GM12874 (cell line): ENCODE results near the gene CDR2L.

ENCODE experiments used
- TF ChIP-seq, protein P1 (sequence below): IDR thresholded peaks from 2 replicates; pipeline ENCODE4 v1.5.1; 2011; ENCODE audit warnings: low read depth, mild to moderate bottlenecking, control low read depth, low read length, moderate library complexity; ENCODE audit not compliant: insufficient read depth

The CDR2L gene

GRCh38 chr17:74987418-74987908, at the start of gene CDR2L:
Gene CDR2L (plus strand): TSS chr17:74987632. CDS start chr17:74988044, 412 bp downstream.
- TF ChIP-seq, protein P1, sequence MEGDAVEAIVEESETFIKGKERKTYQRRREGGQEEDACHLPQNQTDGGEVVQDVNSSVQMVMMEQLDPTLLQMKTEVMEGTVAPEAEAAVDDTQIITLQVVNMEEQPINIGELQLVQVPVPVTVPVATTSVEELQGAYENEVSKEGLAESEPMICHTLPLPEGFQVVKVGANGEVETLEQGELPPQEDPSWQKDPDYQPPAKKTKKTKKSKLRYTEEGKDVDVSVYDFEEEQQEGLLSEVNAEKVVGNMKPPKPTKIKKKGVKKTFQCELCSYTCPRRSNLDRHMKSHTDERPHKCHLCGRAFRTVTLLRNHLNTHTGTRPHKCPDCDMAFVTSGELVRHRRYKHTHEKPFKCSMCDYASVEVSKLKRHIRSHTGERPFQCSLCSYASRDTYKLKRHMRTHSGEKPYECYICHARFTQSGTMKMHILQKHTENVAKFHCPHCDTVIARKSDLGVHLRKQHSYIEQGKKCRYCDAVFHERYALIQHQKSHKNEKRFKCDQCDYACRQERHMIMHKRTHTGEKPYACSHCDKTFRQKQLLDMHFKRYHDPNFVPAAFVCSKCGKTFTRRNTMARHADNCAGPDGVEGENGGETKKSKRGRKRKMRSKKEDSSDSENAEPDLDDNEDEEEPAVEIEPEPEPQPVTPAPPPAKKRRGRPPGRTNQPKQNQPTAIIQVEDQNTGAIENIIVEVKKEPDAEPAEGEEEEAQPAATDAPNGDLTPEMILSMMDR: no peak

- TF ChIP-seq, protein P1: no peak
Observed at GRCh38 chr17:74938194-74938950, 49.1 kb upstream of the CDR2L start.

DNA sequence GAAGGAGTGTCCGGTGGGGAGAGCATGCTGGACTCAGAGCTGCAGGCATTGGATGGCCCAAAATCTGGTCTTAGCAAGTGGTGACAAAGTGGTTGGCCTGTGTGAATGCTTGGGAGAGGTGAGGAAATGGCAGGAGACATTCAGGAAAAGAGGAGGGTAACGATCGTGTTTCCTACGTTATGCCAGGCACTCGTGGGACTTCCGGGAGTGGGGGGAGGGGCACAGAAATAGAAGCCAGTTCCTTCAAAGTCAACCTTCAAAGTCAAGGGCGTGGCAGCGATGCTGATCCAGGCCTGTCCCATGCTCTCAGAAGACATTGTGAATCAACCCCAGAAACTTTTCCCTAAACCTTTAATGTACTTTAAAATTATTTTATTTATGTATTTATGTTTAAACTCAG, 47.9 kb upstream of the CDR2L start:
- TF ChIP-seq, protein P1: no peak

DNA sequence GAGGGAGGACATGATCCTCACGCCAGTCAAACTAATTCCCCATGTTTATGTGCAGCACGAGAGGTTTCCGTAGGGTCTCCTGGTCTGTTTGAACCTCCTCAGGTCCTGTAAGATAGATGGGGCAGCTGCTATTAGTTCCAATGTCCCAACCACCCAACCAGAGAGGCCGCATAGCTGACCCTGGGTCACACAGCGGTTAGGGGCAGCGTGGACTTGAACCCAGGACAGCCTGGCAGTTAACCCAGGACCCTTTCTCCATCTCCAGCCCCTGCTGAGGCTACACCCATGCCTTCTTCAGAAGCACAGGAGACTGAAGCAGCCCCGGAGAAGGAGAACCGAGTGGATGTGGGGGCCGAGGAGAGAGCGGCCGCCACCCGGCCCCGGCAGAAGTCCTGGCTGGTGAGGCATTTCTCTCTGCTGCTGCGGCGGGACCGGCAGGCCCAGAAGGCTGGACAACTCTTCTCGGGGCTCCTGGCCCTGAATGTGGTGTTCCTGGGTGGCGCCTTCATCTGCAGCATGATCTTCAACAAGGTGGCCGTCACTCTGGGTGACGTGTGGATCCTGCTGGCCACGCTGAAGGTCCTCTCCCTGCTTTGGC, 46.2 kb upstream of the CDR2L start:
- TF ChIP-seq, protein P1: no peak

DNA sequence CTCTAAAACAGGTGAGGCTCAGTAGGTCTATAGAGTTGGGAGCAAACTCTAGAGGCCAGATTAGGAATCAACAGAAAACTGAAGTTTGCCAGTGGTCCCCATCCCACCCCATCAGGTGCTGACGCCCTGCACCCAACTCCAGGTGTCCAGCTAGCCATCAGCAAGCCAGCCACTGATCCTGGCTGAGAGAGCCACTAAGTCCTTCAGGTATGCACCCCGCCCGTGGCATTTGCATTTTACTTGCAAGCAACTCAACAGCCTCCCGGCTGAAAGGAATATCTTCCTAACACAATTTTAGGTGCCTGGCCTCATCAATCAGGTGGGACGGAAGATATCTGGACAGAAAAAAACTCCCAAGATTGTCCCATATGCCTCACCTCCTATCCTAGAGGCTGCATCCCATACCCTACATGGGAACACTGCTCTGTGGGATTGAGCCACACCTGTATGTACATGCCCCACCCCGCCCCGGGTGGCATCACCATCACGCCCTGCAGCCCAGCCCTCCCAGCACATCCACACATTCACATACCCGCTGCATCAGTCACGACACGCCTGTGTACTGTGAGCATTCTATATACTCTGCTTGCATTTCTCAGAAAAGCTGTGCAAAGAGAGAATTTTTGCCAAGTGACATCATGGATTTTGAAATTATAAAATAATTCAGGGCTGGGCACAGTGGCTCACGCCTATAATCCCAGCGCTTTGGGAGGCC, 43.5 kb upstream of the CDR2L start:
- TF ChIP-seq, protein P1: no peak

DNA sequence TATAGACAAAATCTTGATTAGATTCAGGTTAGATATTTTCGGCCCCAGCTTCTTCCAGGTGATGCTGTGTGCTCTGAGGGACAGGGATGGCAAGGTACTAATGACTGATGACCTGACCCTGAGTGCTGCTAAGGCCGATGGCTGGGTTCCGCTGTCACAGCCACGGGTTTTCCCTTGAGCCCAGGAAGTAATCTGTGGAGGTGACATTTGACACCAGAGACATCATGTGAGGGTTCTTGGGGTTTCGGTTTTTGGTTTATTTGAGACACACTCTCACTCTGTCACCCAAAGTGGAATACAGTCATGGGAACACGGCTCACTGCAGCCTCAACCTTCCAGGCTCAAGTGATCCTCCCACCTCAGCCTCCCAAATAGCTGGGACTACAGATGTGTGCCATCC, 41.9 kb upstream of the CDR2L start:
- TF ChIP-seq, protein P1: no peak

GRCh38 chr17:74946641-74947040, 40.8 kb upstream of the CDR2L start:
- TF ChIP-seq, protein P1: no peak
